HEK293T (cell line): ENCODE results near the gene MYO18A.
"Not testable (repeated sequence)": the region's sequence is repeated elsewhere in the genome, so short reads cannot be mapped to it uniquely, and the experiment has no call there.

Experiments
- ARNT ChIP-seq: fragments of 450-650 bp; IDR thresholded peaks from 2 replicates; pipeline ENCODE4 v1.6.1; 2017; ENCODE audit warnings: mild to moderate bottlenecking
- BHLHE40 ChIP-seq: fragments of 450-650 bp; IDR thresholded peaks from 2 replicates; pipeline ENCODE4 v1.6.1; 2016; ENCODE audit warnings: mild to moderate bottlenecking, moderate library complexity, borderline replicate concordance
- ELF4 ChIP-seq: fragments of 450-650 bp; IDR thresholded peaks from 2 replicates; pipeline ENCODE4 v1.6.1; 2017; ENCODE audit warnings: antibody characterized with exemption
- FOXA1 ChIP-seq: fragments of 450-650 bp; IDR thresholded peaks from 2 replicates; pipeline ENCODE4 v1.6.1; 2016; ENCODE audit warnings: mild to moderate bottlenecking
- FOXK2 ChIP-seq: fragments of 450-650 bp; IDR thresholded peaks from 2 replicates; pipeline ENCODE4 v1.6.1; 2016; ENCODE audit warnings: mild to moderate bottlenecking
- FOXM1 ChIP-seq: fragments of 450-650 bp; IDR thresholded peaks from 2 replicates; pipeline ENCODE4 v1.6.1; 2017; ENCODE audit warnings: mild to moderate bottlenecking, borderline replicate concordance
- NFRKB ChIP-seq: fragments of 450-650 bp; IDR thresholded peaks from 2 replicates; pipeline ENCODE4 v1.6.1; 2016; ENCODE audit warnings: mild to moderate bottlenecking, moderate library complexity
- SP1 ChIP-seq: fragments of 450-650 bp; IDR thresholded peaks from 2 replicates; pipeline ENCODE4 v1.6.1; 2017
- SUZ12 ChIP-seq: fragments of 450-650 bp; IDR thresholded peaks from 2 replicates; pipeline ENCODE4 v1.6.1; 2016; ENCODE audit warnings: mild to moderate bottlenecking
- TARDBP ChIP-seq: fragments of 450-650 bp; IDR thresholded peaks from 2 replicates; pipeline ENCODE4 v1.6.1; 2016
- TF ChIP-seq, protein P1 (sequence below): fragments of 450-650 bp; IDR thresholded peaks from 2 replicates; pipeline ENCODE4 v1.6.1; 2016

DNA sequence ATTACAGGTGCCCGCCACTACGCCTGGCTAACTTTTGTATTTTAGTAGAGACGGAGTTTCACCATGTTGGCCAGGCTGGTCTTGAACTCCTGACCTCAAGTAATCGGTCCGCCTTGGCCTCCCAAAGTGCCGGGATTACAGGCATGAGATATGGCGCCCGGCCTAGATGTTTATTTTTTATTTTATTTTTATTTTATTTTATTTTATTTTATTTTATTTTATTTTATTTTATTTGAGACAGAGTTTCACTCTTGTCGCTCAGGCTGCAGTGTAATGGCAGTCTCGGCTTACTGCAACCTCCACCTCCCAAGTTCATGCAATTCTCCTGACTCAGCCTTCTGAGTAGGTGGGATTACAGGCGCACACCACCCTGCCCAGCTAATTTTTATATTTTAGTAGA lies 41.1 kb upstream of the MYO18A start:
- not testable (repeated sequence) for TF ChIP-seq ARNT, SP1, FOXM1, BHLHE40, FOXA1, FOXK2, ELF4, TARDBP, NFRKB, SUZ12
- TF ChIP-seq, protein P1, sequence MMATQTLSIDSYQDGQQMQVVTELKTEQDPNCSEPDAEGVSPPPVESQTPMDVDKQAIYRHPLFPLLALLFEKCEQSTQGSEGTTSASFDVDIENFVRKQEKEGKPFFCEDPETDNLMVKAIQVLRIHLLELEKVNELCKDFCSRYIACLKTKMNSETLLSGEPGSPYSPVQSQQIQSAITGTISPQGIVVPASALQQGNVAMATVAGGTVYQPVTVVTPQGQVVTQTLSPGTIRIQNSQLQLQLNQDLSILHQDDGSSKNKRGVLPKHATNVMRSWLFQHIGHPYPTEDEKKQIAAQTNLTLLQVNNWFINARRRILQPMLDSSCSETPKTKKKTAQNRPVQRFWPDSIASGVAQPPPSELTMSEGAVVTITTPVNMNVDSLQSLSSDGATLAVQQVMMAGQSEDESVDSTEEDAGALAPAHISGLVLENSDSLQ = not testable (repeated sequence)
